Thyroid gland (tissue), 4 donors: Measurements from ENCODE around the gene CIB1.

Experiments used
- CTCF ChIP-seq, 6 experiments: fragments of 200-600 bp in 3 of 6; fragments of 450-650 bp in 3 of 6; sonication (generic) in 3 of 6; IDR thresholded peaks; one replicate each; pipeline ENCODE4 v1.5.1; 2016 to 2019; ENCODE audit warnings: antibody characterized with exemption in 6 of 6, mild to moderate bottlenecking in 2 of 6, inconsistent platforms in 1 of 6, moderate library complexity in 1 of 6
- POLR2A ChIP-seq, 2 donors: fragments of 450-650 bp; IDR thresholded peaks; one replicate each; pipeline ENCODE4 v1.6.1; 2017; ENCODE audit warnings: antibody characterized with exemption in 2 of 2, mild to moderate bottlenecking in 2 of 2, moderate library complexity in 1 of 2

DNA sequence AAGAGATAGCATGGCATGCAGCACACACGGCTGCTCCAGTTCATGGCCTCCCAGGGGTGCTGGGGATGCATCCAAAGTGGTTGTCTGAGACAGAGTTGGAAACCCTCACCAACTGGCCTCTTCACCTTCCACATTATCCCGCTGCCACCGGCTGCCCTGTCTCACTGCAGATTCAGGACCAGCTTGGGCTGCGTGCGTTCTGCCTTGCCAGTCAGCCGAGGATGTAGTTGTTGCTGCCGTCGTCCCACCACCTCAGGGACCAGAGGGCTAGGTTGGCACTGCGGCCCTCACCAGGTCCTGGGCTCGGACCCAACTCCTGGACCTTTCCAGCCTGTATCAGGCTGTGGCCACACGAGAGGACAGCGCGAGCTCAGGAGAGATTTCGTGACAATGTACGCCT lies 4.8 kb downstream of the CIB1 start:
- TF ChIP-seq CTCF (IDR thresholded peaks at IDR 0.05) (no peak), POLR2A (IDR thresholded peaks at IDR 0.05) (no peak)
